Spinal cord (tissue), 10 donors: ENCODE measurements around the gene TAF11L11. TPM values are rescaled to one million over a fixed set of nuclear protein-coding genes. Genes with fewer than 3 reads are reported as not detected.
"Not testable (repeated sequence)": the region's sequence is repeated elsewhere in the genome, so short reads cannot be mapped to it uniquely, and the experiment has no call there.

ENCODE experiments used
- DNase-seq, 6 donors: peaks; one replicate each; pipeline versions ENCODE4 v3.0.0 to v3.0.0-alpha.2; 2013 to 2015; ENCODE audit warnings: low spot score in 6 of 6, low read depth in 4 of 6
- H3K27ac ChIP-seq: one replicate; pipeline ENCODE4 v1.5.1; 2013; ENCODE audit warnings: low read depth, low read length, control low read depth
- H3K27me3 ChIP-seq: one replicate; pipeline ENCODE4 v1.6.1; 2013; ENCODE audit warnings: low read length; ENCODE audit not compliant: control insufficient read depth, insufficient read depth
- H3K36me3 ChIP-seq: one replicate; pipeline ENCODE4 v1.6.1; 2013; ENCODE audit warnings: low read length; ENCODE audit not compliant: control insufficient read depth, insufficient read depth
- H3K4me1 ChIP-seq: one replicate; pipeline ENCODE4 v1.6.1; 2013; ENCODE audit warnings: low read length; ENCODE audit not compliant: control insufficient read depth, insufficient read depth
- H3K4me3 ChIP-seq: one replicate; pipeline ENCODE4 v1.5.1; 2013; ENCODE audit warnings: low read depth, low read length, control low read depth
- H3K9me3 ChIP-seq: one replicate; pipeline ENCODE4 v1.6.1; 2013; ENCODE audit warnings: low read length; ENCODE audit not compliant: control insufficient read depth, insufficient read depth
- WGBS: methylation state at CpG from one replicate; pipeline ENCODE4 v1.1.5; 2013; ENCODE audit warnings: missing lambda C conversion rate; ENCODE audit not compliant: insufficient coverage; 5-methylcytosine and 5-hydroxymethylcytosine counted together
- polyA plus RNA-seq, 2 donors: library from polyadenylated mRNA; unstranded; fragments of 120-200 nt; gene quantifications; one replicate each; pipeline ENCODE4 v1.2.1, GENCODE V29; 2013; ENCODE audit not compliant: insufficient read length in 2 of 2
- small RNA-seq: library from RNA; depleted of rRNA; stranded (forward); fragments of <200 nt; gene quantifications from one replicate; pipeline ENCODE3, GENCODE V24; 2014; ENCODE audit warnings: low replicate concordance
- total RNA-seq, 2 donors: library from RNA; depleted of rRNA in 1 of 2; stranded (reverse); fragments of 120-200 nt in 1 of 2; fragments of >200 nt in 1 of 2; gene quantifications; one replicate each; pipeline versions ENCODE4 v1.2.3 to v1.2.4, GENCODE V29; 2013 to 2014
- donor health status: healthy.

The TAF11L11 gene
- total and polyA plus RNA-seq, 4 donors = not detected

DNA sequence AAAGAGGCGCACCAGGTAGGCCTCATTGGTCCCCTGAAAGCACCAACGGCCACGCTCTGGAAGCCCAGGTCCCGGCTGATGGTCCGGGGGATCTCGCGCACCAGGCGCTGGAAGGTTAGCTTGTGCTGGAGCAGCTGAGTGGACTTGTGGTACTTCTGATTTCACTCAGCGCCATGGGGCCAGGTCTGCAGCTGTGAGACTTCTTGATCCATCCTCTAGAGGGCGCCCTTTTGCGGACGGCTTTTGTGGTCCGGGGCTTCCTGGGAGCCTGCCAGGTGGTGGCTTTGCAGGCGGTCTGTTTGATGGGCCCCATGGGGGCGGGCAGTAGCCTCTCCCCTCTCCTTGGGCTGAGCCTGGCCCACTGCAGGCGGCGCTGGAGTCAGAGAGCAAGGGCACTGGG lies 16.6 kb downstream of the TAF11L11 start:
- Histone ChIP-seq H3K4me1 (no peaks in the 10 kb centered on the region), H3K36me3 (no peaks in the 10 kb centered on the region), H3K27me3 (no peaks in the 10 kb centered on the region), H3K27ac (no peak overlapping the region), H3K9me3 (no peaks in the 10 kb centered on the region), H3K4me3 (no peak overlapping the region)
- no peak for DNase-seq
- 86% methylated on average over 14 of the region's 17 CpGs for WGBS

DNA sequence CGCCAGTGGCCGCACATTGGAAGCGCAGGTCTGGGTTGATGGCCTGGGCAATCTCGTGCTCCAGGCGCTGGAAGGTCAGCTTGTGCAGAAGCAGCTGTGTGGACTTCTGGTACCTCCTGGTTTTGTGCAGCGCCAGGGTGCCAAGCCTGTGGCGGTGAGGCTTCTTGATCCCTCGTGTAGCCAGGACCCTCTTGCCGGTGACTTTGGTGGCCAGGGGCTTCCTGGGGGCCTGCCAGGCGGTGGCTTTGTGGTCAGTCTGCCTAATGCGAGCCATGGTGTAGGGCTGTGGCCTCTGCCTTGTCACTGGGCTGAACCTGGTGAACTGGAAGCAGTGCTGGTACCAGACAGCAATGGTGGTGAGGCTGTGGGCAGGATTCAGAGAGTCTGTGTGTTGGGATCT lies 21.7 kb downstream of the TAF11L11 start:
- Histone ChIP-seq H3K4me3 (no peak overlapping the region), H3K4me1 (no peaks in the 10 kb centered on the region), H3K9me3 (no peaks in the 10 kb centered on the region), H3K36me3 (no peaks in the 10 kb centered on the region), H3K27me3 (no peaks in the 10 kb centered on the region), H3K27ac (no peak overlapping the region)
- DNase-seq = no peak
- 97% methylated on average over 10 of the region's 11 CpGs for WGBS

DNA sequence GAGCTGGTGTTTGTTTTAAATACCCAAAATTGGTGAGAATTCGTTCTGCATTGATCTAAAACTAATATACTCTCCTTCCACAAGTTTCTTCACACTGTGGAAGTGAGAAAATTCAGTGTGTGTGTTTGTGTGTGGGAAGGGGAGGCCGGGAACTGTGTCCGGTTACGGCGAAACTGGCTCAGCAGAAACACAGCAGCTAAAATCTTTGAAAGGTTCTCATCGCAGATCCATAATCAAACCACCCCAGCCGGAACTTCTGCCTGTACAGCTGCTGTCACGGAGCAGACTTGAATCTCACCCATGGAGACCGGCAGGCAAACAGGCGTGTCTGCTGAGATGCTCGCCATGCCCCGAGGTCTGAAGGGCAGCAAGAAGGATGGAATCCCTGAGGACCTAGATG lies 27.8 kb downstream of the TAF11L11 start, which contains the start of gene TAF11L13:
TSS of gene TAF11L13 (plus strand) at position 301 of the 400 bp plus-strand sequence.
- not testable (repeated sequence) for H3K27ac ChIP-seq, H3K4me3 ChIP-seq, H3K4me1 ChIP-seq, H3K27me3 ChIP-seq, H3K9me3 ChIP-seq, H3K36me3 ChIP-seq, DNase-seq
- WGBS = no CpG with 5 or more reads among the region's 12 CpGs

DNA sequence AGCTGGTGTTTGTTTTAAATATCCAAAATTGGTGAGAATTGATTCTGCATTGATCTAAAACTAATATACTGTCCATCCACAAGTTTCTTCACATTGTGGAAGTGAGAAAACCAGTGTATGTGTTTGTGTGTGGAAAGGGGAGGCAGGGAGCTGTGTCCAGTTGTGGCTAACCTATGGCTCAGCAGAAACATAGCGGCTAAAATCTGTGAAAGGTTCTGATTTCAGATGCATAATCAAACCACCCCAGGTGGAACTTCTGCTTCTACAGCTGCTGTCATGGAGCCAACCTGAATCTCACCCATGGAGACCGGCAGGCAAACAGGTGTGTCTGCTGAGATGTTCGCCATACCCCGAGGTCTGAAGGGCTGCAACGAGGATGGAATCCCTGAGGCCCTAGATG lies 30.2 kb downstream of the TAF11L11 start, which contains the start of gene TAF11L14:
TSS of gene TAF11L14 (plus strand) at position 301 of the 400 bp plus-strand sequence.
- no peak within 1 kb of the TSS for H3K27ac ChIP-seq
- WGBS = 85% methylated on average over 4 of the region's 5 CpGs
- no peaks in the 10 kb centered on the region for H3K27me3 ChIP-seq
- H3K9me3 ChIP-seq = no peaks in the 10 kb centered on the region
- no peak within 1 kb of the TSS for H3K4me3 ChIP-seq
- no peaks in the 10 kb centered on the region for H3K4me1 ChIP-seq
- no peaks in the 10 kb centered on the region for H3K36me3 ChIP-seq
- no peak for DNase-seq

DNA sequence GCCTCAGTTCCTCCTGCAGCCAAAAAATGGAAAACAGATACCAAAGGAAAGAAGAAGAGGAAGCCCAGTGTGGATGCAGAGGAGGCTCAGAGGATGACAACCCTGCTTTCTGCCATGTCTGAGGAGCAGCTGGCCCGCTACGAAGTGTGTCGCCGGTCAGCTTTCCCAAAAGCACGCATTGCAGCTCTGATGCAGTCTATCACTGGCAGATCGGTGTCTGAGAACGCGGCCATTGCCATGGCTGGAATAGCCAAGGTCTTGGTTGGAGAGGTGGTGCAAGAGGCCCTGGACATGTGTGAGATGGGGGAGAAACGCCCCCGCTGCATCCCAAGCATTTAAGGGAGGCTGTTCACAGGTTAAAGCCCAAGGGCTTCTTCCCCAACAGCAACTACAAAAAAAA lies 45.2 kb downstream of the TAF11L11 start:
- not testable (repeated sequence) for H3K27ac ChIP-seq, H3K9me3 ChIP-seq, H3K4me1 ChIP-seq, H3K27me3 ChIP-seq, H3K4me3 ChIP-seq, DNase-seq, H3K36me3 ChIP-seq
- WGBS = 93% methylated on average over 8 of the region's 10 CpGs

GRCh38 chr5:17655201-17655759 lies 51.3 kb downstream of the TAF11L11 start:
- H3K9me3 ChIP-seq, H3K36me3 ChIP-seq, H3K4me3 ChIP-seq, H3K27ac ChIP-seq, DNase-seq, H3K27me3 ChIP-seq, H3K4me1 ChIP-seq: not testable (repeated sequence)
- WGBS = 96% methylated on average over 30 of the region's 32 CpGs

Small RNAs within 50 kb of the gene (small RNA-seq; reads per million reads assigned to genes)
- gene AC233724.1 = not detected
- not detected for gene AC233724.2
- not detected for gene AC233724.3
- gene AC233724.4 = not detected
- gene AC233724.6 = not detected
- not detected for gene AC233724.7

Other genes with a start within 250 kb of the TAF11L11 start
- gene TAF11L2, start 106.0 kb upstream of the TAF11L11 start, total RNA-seq = not detected
- gene TAF11L2, start 106.0 kb upstream of the TAF11L11 start, polyA plus RNA-seq = not detected
- gene TAF11L3, start 85.8 kb upstream of the TAF11L11 start, total RNA-seq = not detected
- not detected for gene TAF11L3, start 85.8 kb upstream of the TAF11L11 start, polyA plus RNA-seq
- not detected for gene TAF11L4, start 82.4 kb upstream of the TAF11L11 start, total RNA-seq
- gene TAF11L4, start 82.4 kb upstream of the TAF11L11 start, polyA plus RNA-seq = not detected
- gene TAF11L5, start 78.9 kb upstream of the TAF11L11 start, total RNA-seq = not detected
- gene TAF11L5, start 78.9 kb upstream of the TAF11L11 start, polyA plus RNA-seq = not detected
- gene TAF11L6, start 75.5 kb upstream of the TAF11L11 start, total RNA-seq = not detected
- gene TAF11L6, start 75.5 kb upstream of the TAF11L11 start, polyA plus RNA-seq = not detected
- gene TAF11L7, start 18.4 kb upstream of the TAF11L11 start, total RNA-seq = not detected
- not detected for gene TAF11L7, start 18.4 kb upstream of the TAF11L11 start, polyA plus RNA-seq
- gene TAF11L8, start 13.2 kb upstream of the TAF11L11 start, total RNA-seq = not detected
- gene TAF11L8, start 13.2 kb upstream of the TAF11L11 start, polyA plus RNA-seq = not detected
- gene TAF11L9, start 9.8 kb upstream of the TAF11L11 start, total RNA-seq = not detected
- gene TAF11L9, start 9.8 kb upstream of the TAF11L11 start, polyA plus RNA-seq = not detected
- gene TAF11L10, start 6.4 kb upstream of the TAF11L11 start, total RNA-seq = not detected
- not detected for gene TAF11L10, start 6.4 kb upstream of the TAF11L11 start, polyA plus RNA-seq
- gene TAF11L12, start 6.2 kb downstream of the TAF11L11 start, total RNA-seq = not detected
- gene TAF11L12, start 6.2 kb downstream of the TAF11L11 start, polyA plus RNA-seq = not detected
- not detected for gene TAF11L13, start 27.9 kb downstream of the TAF11L11 start, total RNA-seq
- not detected for gene TAF11L13, start 27.9 kb downstream of the TAF11L11 start, polyA plus RNA-seq
- gene TAF11L14, start 30.3 kb downstream of the TAF11L11 start, total RNA-seq = not detected
- not detected for gene TAF11L14, start 30.3 kb downstream of the TAF11L11 start, polyA plus RNA-seq